ENCODE measurements around the gene LRRC28. TPM values are rescaled to one million over a fixed set of nuclear protein-coding genes. Genes with fewer than 3 reads are reported as not detected.

Gene LRRC28
- total RNA-seq, 1 donor from 2014 or later: 33.0 TPM

DNA sequence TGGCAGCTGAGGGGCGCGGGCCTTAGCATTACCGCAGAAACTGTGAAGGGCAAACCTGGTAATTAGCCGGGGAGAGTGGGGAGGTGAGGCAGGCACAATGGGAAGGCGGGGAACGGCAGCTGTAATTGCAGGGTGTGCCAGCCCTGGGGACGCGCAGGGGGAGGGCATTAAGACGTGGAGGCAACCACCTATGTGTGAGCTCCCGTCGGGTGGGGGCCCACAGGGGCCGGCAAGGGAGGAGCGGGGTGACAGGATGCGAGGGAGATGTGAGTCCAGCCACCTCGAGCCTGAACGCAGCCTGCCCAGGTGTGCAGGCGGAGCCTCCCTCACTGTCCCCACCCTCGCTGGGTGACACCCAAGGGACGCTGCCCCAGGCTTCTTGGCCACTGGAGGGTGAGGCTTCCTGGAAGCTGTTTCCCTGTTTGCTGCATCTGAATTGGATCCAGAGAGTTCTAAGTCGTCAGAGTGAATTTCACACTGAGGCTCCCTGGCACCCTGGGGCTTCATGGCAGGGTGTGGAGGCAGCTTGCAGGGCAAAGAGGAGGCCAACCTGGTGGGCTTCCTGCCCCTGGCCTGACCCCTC is 183.9 kb downstream of the LRRC28 start:
- H3K36me3 Mint-ChIP-seq (ENCODE audit: low read depth, unreplicated experiment): no peaks in the 10 kb centered on the region
- H3K4me1 Mint-ChIP-seq (ENCODE audit: unreplicated experiment): peaks cover 14% of the 10 kb centered on the region
- H3K27ac Mint-ChIP-seq (ENCODE audit: unreplicated experiment): no peak overlapping the region
- H3K4me3 Mint-ChIP-seq (ENCODE audit: unreplicated experiment): no peak overlapping the region
- TF ChIP-seq CTCF (IDR thresholded peaks at IDR 0.05; ENCODE audit: unreplicated experiment): no peak
- no peaks in the 10 kb centered on the region for H3K9me3 Mint-ChIP-seq (ENCODE audit: unreplicated experiment)
- H3K27me3 Mint-ChIP-seq (ENCODE audit: unreplicated experiment): peaks cover 8% of the 10 kb centered on the region
- DNase-seq (ENCODE audit: low spot score): no peak

- no peak overlapping the region for H3K27ac Mint-ChIP-seq (ENCODE audit: unreplicated experiment)
- no peaks in the 10 kb centered on the region for H3K36me3 Mint-ChIP-seq (ENCODE audit: low read depth, unreplicated experiment)
- H3K4me1 Mint-ChIP-seq (ENCODE audit: unreplicated experiment): peaks cover 14% of the 10 kb centered on the region
- no peak for DNase-seq (ENCODE audit: low spot score)
- TF ChIP-seq CTCF (IDR thresholded peaks at IDR 0.05; ENCODE audit: unreplicated experiment): no peak
- H3K4me3 Mint-ChIP-seq (ENCODE audit: unreplicated experiment): no peak overlapping the region
- H3K27me3 Mint-ChIP-seq (ENCODE audit: unreplicated experiment): peaks cover 8% of the 10 kb centered on the region
- H3K9me3 Mint-ChIP-seq (ENCODE audit: unreplicated experiment): no peaks in the 10 kb centered on the region
Measured at GRCh38 chr15:99435877-99436541, 184.7 kb downstream of the LRRC28 start.

DNA sequence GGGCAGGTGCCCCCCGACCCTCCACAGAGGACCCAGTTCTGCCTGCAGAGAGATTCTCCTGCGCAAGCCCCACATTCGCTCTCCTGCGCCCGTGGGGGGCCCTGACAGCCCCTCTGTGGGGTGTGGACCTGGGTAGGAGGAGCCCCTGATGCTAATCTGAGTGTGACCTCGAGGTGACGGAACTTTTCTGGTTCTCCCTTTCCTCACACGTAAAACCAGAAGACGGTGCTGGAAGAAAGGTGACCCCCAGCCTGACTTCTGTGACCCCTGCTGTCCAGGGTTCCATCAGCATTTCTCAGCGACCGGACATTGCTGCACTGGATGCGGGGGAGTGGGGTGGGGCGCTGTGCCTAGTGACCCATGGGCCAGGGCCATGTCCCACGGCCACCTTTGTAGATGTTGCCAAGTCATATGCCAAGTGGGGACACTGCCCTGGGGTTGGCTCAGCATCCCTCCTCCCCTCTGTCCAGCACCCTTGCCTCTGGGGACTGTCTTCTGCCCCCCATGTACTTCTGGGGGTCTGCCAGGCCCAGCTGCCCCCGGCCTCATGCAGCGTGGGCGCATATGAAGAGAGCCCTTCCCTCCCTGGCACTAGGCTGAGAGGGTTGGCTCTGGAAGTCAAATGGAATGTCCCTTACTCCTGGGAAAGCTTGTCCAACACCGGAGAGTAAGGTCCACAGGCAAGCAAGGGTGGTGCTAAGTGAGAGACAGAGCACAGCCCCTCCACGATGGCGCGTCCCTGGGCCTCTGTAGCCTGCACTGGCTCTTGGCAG is 185.4 kb downstream of the LRRC28 start:
- Mint-ChIP-seq H3K36me3 (ENCODE audit: low read depth, unreplicated experiment) (no peaks in the 10 kb centered on the region), H3K4me1 (ENCODE audit: unreplicated experiment) (peaks cover 11% of the 10 kb centered on the region), H3K27ac (ENCODE audit: unreplicated experiment) (no peak overlapping the region), H3K9me3 (ENCODE audit: unreplicated experiment) (no peaks in the 10 kb centered on the region), H3K27me3 (ENCODE audit: unreplicated experiment) (peaks cover 10% of the 10 kb centered on the region), H3K4me3 (ENCODE audit: unreplicated experiment) (no peak overlapping the region)
- DNase-seq (ENCODE audit: low spot score): no peak
- TF ChIP-seq CTCF (IDR thresholded peaks at IDR 0.05; ENCODE audit: unreplicated experiment): no peak

- DNase-seq (ENCODE audit: low spot score): no peak
- Mint-ChIP-seq H3K36me3 (ENCODE audit: low read depth, unreplicated experiment) (no peaks in the 10 kb centered on the region), H3K27me3 (ENCODE audit: unreplicated experiment) (peaks cover 7% of the 10 kb centered on the region), H3K27ac (ENCODE audit: unreplicated experiment) (no peak overlapping the region), H3K4me3 (ENCODE audit: unreplicated experiment) (no peak overlapping the region), H3K4me1 (ENCODE audit: unreplicated experiment) (peaks cover 11% of the 10 kb centered on the region), H3K9me3 (ENCODE audit: unreplicated experiment) (no peaks in the 10 kb centered on the region)
- no peak for TF ChIP-seq CTCF (IDR thresholded peaks at IDR 0.05; ENCODE audit: unreplicated experiment)
Measured at GRCh38 chr15:99437315-99438223, 186.3 kb downstream of the LRRC28 start.

Data from endothelial cell (in vitro differentiated cells).